Measurements from ENCODE around the gene GRIN2C. TPM values are rescaled to one million over a fixed set of nuclear protein-coding genes. Genes with fewer than 3 reads are reported as not detected.

Gene GRIN2C
- total RNA-seq, 1 donor from 2014 or later = 1.0 TPM

DNA sequence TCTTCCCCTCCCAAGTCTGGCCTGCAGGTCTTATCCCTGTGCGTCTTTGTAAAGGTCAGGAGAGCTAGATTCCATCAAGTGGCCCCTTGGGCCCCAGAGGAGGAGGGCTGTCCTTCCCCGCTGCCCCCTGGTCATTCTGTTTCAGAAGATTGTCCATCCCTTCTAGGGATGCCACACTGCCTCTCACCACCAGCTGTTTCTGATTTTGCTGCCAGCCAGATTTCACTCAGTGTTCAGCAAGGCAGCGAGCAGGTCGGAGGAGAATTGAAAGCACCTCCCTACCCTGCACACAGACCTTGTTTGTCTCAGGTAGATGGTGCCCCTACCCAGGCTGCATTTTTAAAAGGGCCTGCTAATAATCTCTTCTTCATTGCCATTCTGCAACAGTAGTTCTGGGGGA, 61.9 kb downstream of the GRIN2C start:
- Histone ChIP-seq H3K27me3 (ENCODE audit: insufficient read depth, low read length) (no peaks in the 10 kb centered on the region), H3K4me2 (ENCODE audit: low read length) (peak overlapping the region; percentile 57), H2AFZ (ENCODE audit: low read depth, low read length) (no peak overlapping the region), H3K4me3 (ENCODE audit: insufficient read depth, low read depth, low read length) (no peak overlapping the region), H3K79me2 (ENCODE audit: insufficient read depth, low read length) (no peaks in the 10 kb centered on the region), H3K4me1 (ENCODE audit: insufficient read depth, low read length) (peaks cover 15% of the 10 kb centered on the region), H3K27ac (ENCODE audit: low read depth, low read length) (peak overlapping the region; percentile 0), H3K9ac (ENCODE audit: low read length) (no peak overlapping the region), H3K9me3 (ENCODE audit: insufficient read depth, low read depth, low read length) (no peaks in the 10 kb centered on the region), H3K36me3 (ENCODE audit: insufficient read depth, low read length) (peaks cover 21% of the 10 kb centered on the region), H4K20me1 (ENCODE audit: insufficient read depth, low read length) (peaks cover 33% of the 10 kb centered on the region)
- DNase-seq (ENCODE audit: low read depth) (no peak), FAIRE-seq (no peak)
- no peaks in the 10 kb centered on the region for H3K27me3 Mint-ChIP-seq (ENCODE audit: low read depth, unreplicated experiment)
- H3K36me3 Mint-ChIP-seq (ENCODE audit: low read depth, unreplicated experiment) = peaks cover 34% of the 10 kb centered on the region
- no peak for TF ChIP-seq EZH2 (IDR thresholded peaks at IDR 0.05; ENCODE audit: insufficient read depth, low read length)
- TF ChIP-seq, protein P1, sequence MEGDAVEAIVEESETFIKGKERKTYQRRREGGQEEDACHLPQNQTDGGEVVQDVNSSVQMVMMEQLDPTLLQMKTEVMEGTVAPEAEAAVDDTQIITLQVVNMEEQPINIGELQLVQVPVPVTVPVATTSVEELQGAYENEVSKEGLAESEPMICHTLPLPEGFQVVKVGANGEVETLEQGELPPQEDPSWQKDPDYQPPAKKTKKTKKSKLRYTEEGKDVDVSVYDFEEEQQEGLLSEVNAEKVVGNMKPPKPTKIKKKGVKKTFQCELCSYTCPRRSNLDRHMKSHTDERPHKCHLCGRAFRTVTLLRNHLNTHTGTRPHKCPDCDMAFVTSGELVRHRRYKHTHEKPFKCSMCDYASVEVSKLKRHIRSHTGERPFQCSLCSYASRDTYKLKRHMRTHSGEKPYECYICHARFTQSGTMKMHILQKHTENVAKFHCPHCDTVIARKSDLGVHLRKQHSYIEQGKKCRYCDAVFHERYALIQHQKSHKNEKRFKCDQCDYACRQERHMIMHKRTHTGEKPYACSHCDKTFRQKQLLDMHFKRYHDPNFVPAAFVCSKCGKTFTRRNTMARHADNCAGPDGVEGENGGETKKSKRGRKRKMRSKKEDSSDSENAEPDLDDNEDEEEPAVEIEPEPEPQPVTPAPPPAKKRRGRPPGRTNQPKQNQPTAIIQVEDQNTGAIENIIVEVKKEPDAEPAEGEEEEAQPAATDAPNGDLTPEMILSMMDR (IDR thresholded peaks at IDR 0.05; ENCODE audit: insufficient read depth, low read depth, low read length) = no peak
- H3K4me1 Mint-ChIP-seq (ENCODE audit: low read depth, unreplicated experiment) = peaks cover 13% of the 10 kb centered on the region
- no peaks in the 10 kb centered on the region for H3K9me3 Mint-ChIP-seq (ENCODE audit: unreplicated experiment)
- no peak overlapping the region for H3K4me3 Mint-ChIP-seq (ENCODE audit: unreplicated experiment)
- no peak overlapping the region for H3K27ac Mint-ChIP-seq (ENCODE audit: unreplicated experiment)

DNA sequence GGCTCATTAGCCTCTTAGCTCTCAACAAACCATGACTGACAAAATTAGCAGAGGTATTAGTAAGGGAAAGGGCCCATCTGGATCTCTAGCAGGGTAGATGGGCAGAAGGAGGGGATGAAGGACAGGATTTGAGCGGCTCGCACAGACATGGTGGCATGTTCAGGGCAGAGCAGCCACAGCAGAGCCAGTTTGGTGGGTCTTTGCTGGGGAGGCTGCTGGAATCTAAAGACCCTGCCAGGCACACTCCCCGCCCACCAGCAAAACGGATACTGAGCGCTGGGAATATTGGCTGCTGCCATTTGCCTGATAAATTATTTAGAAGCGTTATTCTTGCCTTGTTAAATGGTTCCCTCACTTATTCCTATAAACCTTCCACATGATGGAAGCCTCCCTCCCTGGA, 62.8 kb downstream of the GRIN2C start:
- peaks cover 33% of the 10 kb centered on the region for H4K20me1 ChIP-seq (ENCODE audit: insufficient read depth, low read length)
- Mint-ChIP-seq H3K27me3 (ENCODE audit: low read depth, unreplicated experiment) (no peaks in the 10 kb centered on the region), H3K27ac (ENCODE audit: unreplicated experiment) (peak overlapping the region; percentile 8), H3K4me1 (ENCODE audit: low read depth, unreplicated experiment) (peaks cover 13% of the 10 kb centered on the region), H3K36me3 (ENCODE audit: low read depth, unreplicated experiment) (peaks cover 31% of the 10 kb centered on the region), H3K4me3 (ENCODE audit: unreplicated experiment) (no peak overlapping the region), H3K9me3 (ENCODE audit: unreplicated experiment) (no peaks in the 10 kb centered on the region)
- no peak overlapping the region for H3K9ac ChIP-seq (ENCODE audit: low read length)
- peaks cover 15% of the 10 kb centered on the region for H3K4me1 ChIP-seq (ENCODE audit: insufficient read depth, low read length)
- FAIRE-seq = no peak
- no peak for DNase-seq (ENCODE audit: low read depth)
- H3K79me2 ChIP-seq (ENCODE audit: insufficient read depth, low read length) = no peaks in the 10 kb centered on the region
- no peak overlapping the region for H3K27ac ChIP-seq (ENCODE audit: low read depth, low read length)
- H3K27me3 ChIP-seq (ENCODE audit: insufficient read depth, low read length) = no peaks in the 10 kb centered on the region
- no peak for TF ChIP-seq EZH2 (IDR thresholded peaks at IDR 0.05; ENCODE audit: insufficient read depth, low read length)
- TF ChIP-seq, protein P1 (IDR thresholded peaks at IDR 0.05; ENCODE audit: insufficient read depth, low read depth, low read length) = no peak
- peaks cover 21% of the 10 kb centered on the region for H3K36me3 ChIP-seq (ENCODE audit: insufficient read depth, low read length)
- no peaks in the 10 kb centered on the region for H3K9me3 ChIP-seq (ENCODE audit: insufficient read depth, low read depth, low read length)
- no peak overlapping the region for H3K4me3 ChIP-seq (ENCODE audit: insufficient read depth, low read depth, low read length)
- no peak overlapping the region for H2AFZ ChIP-seq (ENCODE audit: low read depth, low read length)
- no peak overlapping the region for H3K4me2 ChIP-seq (ENCODE audit: low read length)

DNA sequence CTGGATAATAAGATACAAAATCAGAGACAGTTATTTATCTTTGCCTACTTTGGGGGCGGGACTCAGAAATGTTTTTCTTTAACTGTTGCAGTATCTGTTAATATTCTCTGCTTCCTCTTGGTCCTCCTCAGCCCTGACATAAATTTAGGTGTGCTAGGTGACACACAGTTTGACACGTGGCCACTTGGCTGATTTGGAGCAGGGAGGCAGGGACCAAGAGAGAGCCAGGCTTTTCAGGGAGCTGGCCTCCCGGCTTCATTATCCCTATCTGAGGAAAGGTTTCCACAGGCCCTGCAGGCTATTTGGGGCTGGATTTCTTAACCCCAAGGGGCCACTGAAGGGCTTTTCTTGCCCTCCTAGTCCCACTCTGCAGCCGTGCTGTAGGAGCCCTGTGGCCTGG, 63.5 kb downstream of the GRIN2C start:
- H3K27me3 Mint-ChIP-seq (ENCODE audit: low read depth, unreplicated experiment) = no peaks in the 10 kb centered on the region
- no peaks in the 10 kb centered on the region for H3K79me2 ChIP-seq (ENCODE audit: insufficient read depth, low read length)
- no peak overlapping the region for H3K9ac ChIP-seq (ENCODE audit: low read length)

More for the DNA sequence above, 63.5 kb downstream of the GRIN2C start:
- Histone ChIP-seq H3K4me2 (ENCODE audit: low read length) (no peak overlapping the region), H3K4me1 (ENCODE audit: insufficient read depth, low read length) (peaks cover 15% of the 10 kb centered on the region), H3K4me3 (ENCODE audit: insufficient read depth, low read depth, low read length) (no peak overlapping the region), H2AFZ (ENCODE audit: low read depth, low read length) (no peak overlapping the region), H3K27ac (ENCODE audit: low read depth, low read length) (no peak overlapping the region), H4K20me1 (ENCODE audit: insufficient read depth, low read length) (peaks cover 38% of the 10 kb centered on the region), H3K9me3 (ENCODE audit: insufficient read depth, low read depth, low read length) (no peaks in the 10 kb centered on the region), H3K36me3 (ENCODE audit: insufficient read depth, low read length) (peaks cover 18% of the 10 kb centered on the region), H3K27me3 (ENCODE audit: insufficient read depth, low read length) (no peaks in the 10 kb centered on the region)
- TF ChIP-seq, protein P1 (IDR thresholded peaks at IDR 0.05; ENCODE audit: insufficient read depth, low read depth, low read length) = no peak
- no peak for TF ChIP-seq EZH2 (IDR thresholded peaks at IDR 0.05; ENCODE audit: insufficient read depth, low read length)
- Mint-ChIP-seq H3K27ac (ENCODE audit: unreplicated experiment) (no peak overlapping the region), H3K36me3 (ENCODE audit: low read depth, unreplicated experiment) (peaks cover 27% of the 10 kb centered on the region), H3K4me1 (ENCODE audit: low read depth, unreplicated experiment) (peaks cover 13% of the 10 kb centered on the region), H3K9me3 (ENCODE audit: unreplicated experiment) (no peaks in the 10 kb centered on the region), H3K4me3 (ENCODE audit: unreplicated experiment) (no peak overlapping the region)
- FAIRE-seq (no peak), DNase-seq (ENCODE audit: low read depth) (no peak)
